SW 1271 (cell line): ENCODE measurements around the gene SUSD4.

ENCODE experiments used
- DNase-seq, 2 experiments: peaks; one replicate each; lab custom pipeline; 2025; lab: John Stamatoyannopoulos, UW

Gene SUSD4

GRCh38 chr1:223183268-223183862 is 180.6 kb downstream of the SUSD4 start:
- DNase-seq = no peak

GRCh38 chr1:223180731-223181321 is 183.2 kb downstream of the SUSD4 start:
- DNase-seq = no peak

- no peak for DNase-seq
These were observed 184.2 kb downstream of the SUSD4 start for GRCh38 chr1:223179786-223180185.

- DNase-seq = no peak
These were observed 184.7 kb downstream of the SUSD4 start for GRCh38 chr1:223179280-223179679.

- no peak for DNase-seq
These were observed 186.3 kb downstream of the SUSD4 start for GRCh38 chr1:223177681-223178080.

- DNase-seq = no peak
These were observed 187.5 kb downstream of the SUSD4 start for GRCh38 chr1:223176437-223176836.

GRCh38 chr1:223175633-223176032 is 188.3 kb downstream of the SUSD4 start:
- no peak for DNase-seq

GRCh38 chr1:223175032-223175431 is 188.9 kb downstream of the SUSD4 start:
- no peak for DNase-seq
